NB4 (cell line): ENCODE results near the gene OR8D1.

Source experiments
- CTCF ChIP-seq: IDR thresholded peaks from one replicate; pipeline ENCODE4 v1.5.1; 2012; ENCODE audit warnings: low read depth, low read length
- POLR2A ChIP-seq: IDR thresholded peaks from 2 replicates; pipeline ENCODE4 v1.6.1; 2011; ENCODE audit warnings: mild to moderate bottlenecking; ENCODE audit not compliant: insufficient read length; ENCODE audit errors: extremely low read depth

- TF ChIP-seq POLR2A (no peak), CTCF (no peak)
These were observed 11.2 kb downstream of the OR8D1 start for GRCh38 chr11:124302347-124303125.
